ENCODE measurements around the gene CTIF. TPM values are rescaled to one million over a fixed set of nuclear protein-coding genes. Genes with fewer than 3 reads are reported as not detected.

CTIF gene
- total RNA-seq, 2 donors from 2014 or later, result 30.6 to 61.2 TPM

DNA sequence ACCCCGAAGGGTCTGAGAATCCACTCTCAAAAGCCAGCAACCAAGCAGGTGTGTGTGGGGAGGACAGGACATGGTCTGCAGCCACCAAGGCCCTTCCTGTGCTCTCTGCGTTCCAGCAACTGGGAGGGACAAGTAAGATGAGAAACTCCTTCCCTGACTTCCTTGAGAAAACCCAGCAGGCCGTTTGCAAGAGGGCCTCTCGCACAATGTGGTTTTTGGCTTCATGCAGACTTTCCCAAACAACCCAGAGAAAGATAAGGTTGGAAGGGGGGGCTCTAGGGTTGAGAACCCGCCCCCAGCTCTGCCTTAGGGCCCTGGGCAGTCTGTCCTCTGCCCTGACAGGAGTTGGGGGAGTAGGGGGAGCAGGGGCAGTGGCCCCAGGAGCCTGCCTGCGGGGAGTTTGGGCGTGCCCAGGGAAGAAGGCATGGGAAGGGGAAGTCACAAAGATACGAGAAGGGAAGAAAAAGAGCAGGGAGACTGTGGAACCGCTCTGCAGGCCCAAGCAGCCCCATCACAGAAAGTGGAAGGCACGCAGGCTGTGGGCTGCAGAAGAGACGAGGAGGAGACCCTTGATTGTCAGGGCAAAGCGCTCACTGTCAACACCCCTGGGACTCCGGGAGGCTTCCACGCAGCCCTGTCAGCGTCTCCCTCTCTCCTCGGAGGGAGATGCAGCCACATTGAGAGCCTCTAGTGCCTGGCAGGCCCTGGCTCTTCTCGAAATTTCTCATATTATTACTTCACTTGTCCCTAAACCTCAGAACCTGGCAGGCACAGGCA is 312.2 kb downstream of the CTIF start:
- peak; percentile 81 for DNase-seq (ENCODE audit: low spot score)
- Histone ChIP-seq H3K27ac (peak overlapping the region; percentile 67 to 73), H3K4me3 (no peak overlapping the region), H3K9me3 (no peaks in the 10 kb centered on the region), H3K36me3 (no peaks in the 10 kb centered on the region), H3K27me3 (no peaks in the 10 kb centered on the region), H3K4me1 (peaks cover 0 to 65% of the 10 kb centered on the region in 2 donors)
- TF ChIP-seq, protein P1, sequence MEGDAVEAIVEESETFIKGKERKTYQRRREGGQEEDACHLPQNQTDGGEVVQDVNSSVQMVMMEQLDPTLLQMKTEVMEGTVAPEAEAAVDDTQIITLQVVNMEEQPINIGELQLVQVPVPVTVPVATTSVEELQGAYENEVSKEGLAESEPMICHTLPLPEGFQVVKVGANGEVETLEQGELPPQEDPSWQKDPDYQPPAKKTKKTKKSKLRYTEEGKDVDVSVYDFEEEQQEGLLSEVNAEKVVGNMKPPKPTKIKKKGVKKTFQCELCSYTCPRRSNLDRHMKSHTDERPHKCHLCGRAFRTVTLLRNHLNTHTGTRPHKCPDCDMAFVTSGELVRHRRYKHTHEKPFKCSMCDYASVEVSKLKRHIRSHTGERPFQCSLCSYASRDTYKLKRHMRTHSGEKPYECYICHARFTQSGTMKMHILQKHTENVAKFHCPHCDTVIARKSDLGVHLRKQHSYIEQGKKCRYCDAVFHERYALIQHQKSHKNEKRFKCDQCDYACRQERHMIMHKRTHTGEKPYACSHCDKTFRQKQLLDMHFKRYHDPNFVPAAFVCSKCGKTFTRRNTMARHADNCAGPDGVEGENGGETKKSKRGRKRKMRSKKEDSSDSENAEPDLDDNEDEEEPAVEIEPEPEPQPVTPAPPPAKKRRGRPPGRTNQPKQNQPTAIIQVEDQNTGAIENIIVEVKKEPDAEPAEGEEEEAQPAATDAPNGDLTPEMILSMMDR (IDR thresholded peaks at IDR 0.05), result no peak

DNA sequence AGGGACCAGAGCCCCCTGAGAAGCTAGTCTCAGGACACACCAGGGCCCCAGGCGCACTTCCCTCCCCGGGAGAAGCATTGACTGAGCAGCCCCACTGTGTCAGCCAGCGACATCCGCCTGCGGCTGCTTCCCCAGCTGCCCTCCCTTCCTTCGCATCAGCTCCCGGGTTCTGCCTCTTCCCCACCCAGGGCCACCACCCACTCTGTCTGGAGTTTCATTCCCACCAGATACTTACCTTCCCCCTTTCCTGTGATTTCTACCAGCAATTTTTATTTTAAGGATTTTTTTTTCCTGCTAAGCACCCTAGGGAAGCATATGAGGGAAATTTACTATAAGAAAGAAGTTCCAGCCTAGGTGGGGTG is 312.7 kb downstream of the CTIF start:
- Histone ChIP-seq H3K4me1 (peaks cover 0 to 65% of the 10 kb centered on the region in 2 donors), H3K9me3 (no peaks in the 10 kb centered on the region), H3K36me3 (no peaks in the 10 kb centered on the region), H3K4me3 (no peak overlapping the region), H3K27me3 (no peaks in the 10 kb centered on the region), H3K27ac (peak overlapping the region; percentile 67 to 73)
- peak; percentile 83 for DNase-seq (ENCODE audit: low spot score)
- TF ChIP-seq, protein P1 (IDR thresholded peaks at IDR 0.05), result no peak

DNA sequence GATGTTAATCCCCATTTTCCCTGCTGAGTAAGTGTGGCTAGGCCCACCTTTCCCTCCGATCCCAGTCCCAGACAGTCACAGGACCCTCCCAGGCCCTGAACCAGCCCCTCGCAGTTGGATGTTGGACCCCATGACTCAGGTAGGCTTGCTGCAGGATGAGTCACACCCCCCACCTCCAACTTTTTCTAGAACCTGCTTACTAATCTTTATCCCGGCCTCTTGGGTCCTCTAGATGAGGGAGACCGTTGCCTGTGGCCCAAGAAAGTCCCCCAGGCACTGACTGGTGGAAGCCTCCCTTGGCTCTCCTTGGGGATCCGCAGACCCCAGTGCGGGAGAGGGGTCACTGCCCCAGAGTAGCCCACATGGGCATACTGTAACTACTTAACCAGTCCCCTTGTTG is 313.5 kb downstream of the CTIF start:
- H3K4me1 ChIP-seq, result peaks cover 0 to 65% of the 10 kb centered on the region in 2 donors

DNA sequence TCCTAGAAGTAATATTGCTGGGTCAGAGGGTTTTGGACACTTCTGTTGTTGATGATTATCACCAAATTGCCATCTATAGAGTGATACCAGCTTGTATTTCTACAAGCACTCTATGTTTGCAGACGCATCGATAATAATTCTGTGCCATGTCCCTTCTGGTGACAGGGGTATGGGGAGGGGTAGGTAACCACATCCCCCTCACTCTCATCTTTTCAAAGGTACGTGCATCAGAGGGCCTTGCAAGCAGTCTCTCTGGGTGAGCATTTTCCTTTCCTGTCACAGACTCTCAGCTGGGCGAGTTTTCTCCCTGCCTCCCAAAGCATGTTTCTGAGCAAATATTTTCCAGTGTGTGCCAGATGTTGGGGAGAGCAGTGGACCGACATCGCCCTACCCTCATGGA is 314.0 kb downstream of the CTIF start:
- TF ChIP-seq, protein P1 (IDR thresholded peaks at IDR 0.05), result no peak
- Histone ChIP-seq H3K4me3 (no peak overlapping the region), H3K9me3 (no peaks in the 10 kb centered on the region), H3K27me3 (no peaks in the 10 kb centered on the region), H3K27ac (no peak overlapping the region), H3K4me1 (peaks cover 0 to 61% of the 10 kb centered on the region in 2 donors), H3K36me3 (no peaks in the 10 kb centered on the region)
- DNase-seq (ENCODE audit: low spot score), result no peak

More for the DNA sequence above, 313.5 kb downstream of the CTIF start:
- no peak for DNase-seq (ENCODE audit: low spot score)
- TF ChIP-seq, protein P1 (IDR thresholded peaks at IDR 0.05), result no peak
- no peak overlapping the region for H3K4me3 ChIP-seq
- peak overlapping the region in 1 of 2 donors; percentile 73 for H3K27ac ChIP-seq
- H3K9me3 ChIP-seq, result no peaks in the 10 kb centered on the region
- H3K27me3 ChIP-seq, result no peaks in the 10 kb centered on the region
- no peaks in the 10 kb centered on the region for H3K36me3 ChIP-seq

DNA sequence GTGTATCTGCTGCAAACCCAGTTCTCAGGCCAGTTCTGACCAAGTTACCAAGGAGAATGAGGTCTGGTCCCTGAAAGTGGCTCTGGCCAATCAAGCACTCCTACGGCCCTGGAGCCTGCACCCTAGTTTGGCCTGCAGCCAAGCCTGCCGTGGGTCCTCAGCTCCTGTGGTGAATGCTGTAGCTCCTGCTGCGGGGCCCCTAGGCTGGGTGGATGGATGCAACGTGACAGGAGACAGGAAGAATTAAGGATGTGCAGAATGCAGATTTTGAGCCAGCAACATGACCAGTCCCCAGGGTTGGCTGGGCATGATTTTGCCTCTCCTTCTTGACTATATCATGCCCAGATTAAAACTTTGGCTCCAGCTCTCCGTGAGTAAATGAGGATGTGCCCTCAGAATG is 314.8 kb downstream of the CTIF start:
- no peak overlapping the region for H3K4me3 ChIP-seq
- no peaks in the 10 kb centered on the region for H3K27me3 ChIP-seq
- TF ChIP-seq, protein P1 (IDR thresholded peaks at IDR 0.05), result no peak
- no peak overlapping the region for H3K27ac ChIP-seq
- no peaks in the 10 kb centered on the region for H3K36me3 ChIP-seq
- no peak for DNase-seq (ENCODE audit: low spot score)
- no peaks in the 10 kb centered on the region for H3K9me3 ChIP-seq
- H3K4me1 ChIP-seq, result peaks cover 0 to 57% of the 10 kb centered on the region in 2 donors

DNA sequence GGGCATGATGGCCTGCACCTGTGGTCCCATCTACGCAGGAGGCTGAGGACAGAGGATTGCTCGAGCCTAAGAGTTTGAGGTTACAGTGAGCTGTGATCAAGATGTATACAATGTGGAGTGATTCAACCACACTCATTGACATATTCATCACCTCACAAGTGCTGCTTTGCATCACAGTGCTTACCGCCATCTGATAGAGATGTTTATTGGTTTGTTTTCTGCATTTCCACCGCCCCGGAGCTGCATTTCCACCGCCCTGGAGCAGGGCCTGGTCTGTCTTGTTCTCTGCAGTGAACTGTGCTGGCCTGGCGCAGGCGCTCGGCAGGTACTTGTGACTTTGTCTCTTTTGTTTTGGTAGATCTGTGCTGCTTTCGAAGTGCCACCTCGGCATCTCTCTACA is 315.9 kb downstream of the CTIF start:
- H3K36me3 ChIP-seq, result no peaks in the 10 kb centered on the region
- TF ChIP-seq, protein P1 (IDR thresholded peaks at IDR 0.05), result no peak
- H3K27me3 ChIP-seq, result no peaks in the 10 kb centered on the region
- no peak overlapping the region for H3K4me3 ChIP-seq
- no peaks in the 10 kb centered on the region for H3K9me3 ChIP-seq
- H3K4me1 ChIP-seq, result peaks cover 0 to 63% of the 10 kb centered on the region in 2 donors
- no peak overlapping the region for H3K27ac ChIP-seq
- DNase-seq (ENCODE audit: low spot score), result no peak

All from right atrium auricular region (tissue), 2 donors.